PC-3 (cell line): ENCODE results near the gene EP400. TPM values are rescaled to one million over a fixed set of nuclear protein-coding genes. Genes with fewer than 3 reads are reported as not detected.
"Not testable (repeated sequence)": the region's sequence is repeated elsewhere in the genome, so short reads cannot be mapped to it uniquely, and the experiment has no call there.

Experiments
- ATAC-seq: fragments of 200-7000 bp; cut with Tn5 transposase; 2 replicates; pipeline ENCODE4 v1.9.1; 2020; ENCODE audit warnings: mild to moderate bottlenecking, moderate library complexity
- BruUV-seq: library from RNA; stranded (reverse); fragments of 400-500 nt; replicated peaks from 2 replicates; lab custom pipeline; 2021; lab: Mats Ljungman, UMichigan
- CTCF ChIA-PET: fragments of 300-600 bp; sonication (Branson Sonifier 250); formaldehyde crosslinking; loops from one replicate; lab custom pipeline; 2022; ENCODE audit warnings: antibody characterized with exemption; lab: Charles Lee
- POLR2A ChIA-PET: fragments of 300-600 bp; sonication (Branson Sonifier 250); formaldehyde crosslinking; loops from one replicate; lab custom pipeline; 2022; ENCODE audit warnings: antibody characterized with exemption; ENCODE audit not compliant: unreplicated experiment; lab: Charles Lee
- DNase-seq: peaks from one replicate; pipeline ENCODE4 v3.0.0-alpha.2; 2015
- H2AFZ ChIP-seq: fragments of 300-600 bp; sonication (generic); 2 replicates; pipeline ENCODE4 v1.6.0; 2016; ENCODE audit warnings: antibody characterized with exemption, low read length
- H3F3A ChIP-seq: fragments of 300-600 bp; sonication (generic); one replicate; pipeline ENCODE4 v1.6.0; 2017; ENCODE audit warnings: antibody characterized with exemption, low read length, control low read depth, mild to moderate bottlenecking; ENCODE audit not compliant: unreplicated experiment
- H3K27ac ChIP-seq: fragments of 300-600 bp; sonication (generic); 2 replicates; pipeline ENCODE4 v1.5.1; 2016; ENCODE audit warnings: mild to moderate bottlenecking, low read length
- H3K27me3 ChIP-seq: fragments of 300-600 bp; sonication (generic); 2 replicates; pipeline ENCODE4 v1.6.1; 2016; ENCODE audit warnings: low read length, mixed read lengths
- H3K36me3 ChIP-seq: fragments of 300-600 bp; sonication (generic); 2 replicates; pipeline ENCODE4 v1.6.1; 2016; ENCODE audit warnings: low read depth, mixed run types, low read length, mixed read lengths
- H3K4me1 ChIP-seq: fragments of 300-600 bp; sonication (generic); 2 replicates; pipeline ENCODE4 v1.5.1; 2016; ENCODE audit warnings: low read length; ENCODE audit not compliant: insufficient read depth
- H3K4me2 ChIP-seq: fragments of 300-600 bp; sonication (generic); 2 replicates; pipeline ENCODE4 v1.6.0; 2016; ENCODE audit warnings: low read length
- H3K4me3 ChIP-seq: fragments of 300-600 bp; sonication (generic); 2 replicates; pipeline ENCODE4 v1.5.1; 2016; ENCODE audit warnings: mild to moderate bottlenecking, low read length, mixed read lengths
- H3K79me2 ChIP-seq: fragments of 300-600 bp; sonication (generic); 2 replicates; pipeline ENCODE4 v1.6.1; 2017; ENCODE audit warnings: low read length, mixed read lengths
- H3K9ac ChIP-seq: fragments of 300-600 bp; sonication (generic); 2 replicates; pipeline ENCODE4 v1.6.0; 2016; ENCODE audit warnings: mild to moderate bottlenecking, low read length
- H3K9me2 ChIP-seq: fragments of 300-600 bp; sonication (generic); replicated peaks from 2 replicates; pipeline ENCODE4 v1.6.1; 2016; ENCODE audit warnings: mixed run types, low read length, mixed read lengths
- H3K9me3 ChIP-seq: fragments of 300-600 bp; sonication (generic); 2 replicates; pipeline ENCODE4 v1.6.1; 2016; ENCODE audit warnings: low read length, mixed read lengths
- H4K20me1 ChIP-seq: fragments of 300-600 bp; sonication (generic); 2 replicates; pipeline ENCODE4 v1.6.1; 2016; ENCODE audit warnings: low read length, mixed read lengths
- CTCF ChIP-seq: fragments of 300-600 bp; sonication (generic); conservative IDR thresholded peaks from 2 replicates; pipeline ENCODE4 v1.5.1; 2017; ENCODE audit warnings: antibody characterized with exemption, low read depth, mild to moderate bottlenecking, low read length
- EZH2 ChIP-seq: fragments of 300-600 bp; sonication (generic); IDR thresholded peaks from one replicate; pipeline ENCODE4 v1.6.1; 2017; ENCODE audit warnings: antibody characterized with exemption, mild to moderate bottlenecking, low read length; ENCODE audit not compliant: unreplicated experiment
- EZH2phosphoT487 ChIP-seq: fragments of 300-600 bp; sonication (generic); IDR thresholded peaks from 2 replicates; pipeline ENCODE4 v1.6.1; 2018; ENCODE audit warnings: mild to moderate bottlenecking, antibody characterized with exemption, low read length, borderline replicate concordance
- intact Hi-C: fragments of 100-400 bp; cut with micrococcal nuclease; formaldehyde crosslinking; loops from 2 replicates; pipeline ENCODE4 v1.9.0; 2023
- total RNA-seq: library from RNA; depleted of rRNA; stranded (reverse); fragments of >200 nt; gene quantifications from 2 replicates; pipeline ENCODE4 v1.2.3, GENCODE V29; 2014

Gene EP400
- total RNA-seq, 1 experiment from 2014 or later: 20.2 TPM

GRCh38 chr12:131954460-131954859, 4.7 kb downstream of the EP400 start:
- H3K4me3 ChIP-seq, H2AFZ ChIP-seq, H3K4me2 ChIP-seq, ATAC-seq, BruUV-seq, H3K9me3 ChIP-seq, H3K27ac ChIP-seq, CTCF ChIA-PET, H3K9ac ChIP-seq, H3F3A ChIP-seq, H3K36me3 ChIP-seq, intact Hi-C loops, H3K27me3 ChIP-seq, DNase-seq, H3K9me2 ChIP-seq: not testable (repeated sequence)
- Histone ChIP-seq H3K4me1 (peaks cover 16% of the 10 kb centered on the region), H4K20me1 (peaks cover 35% of the 10 kb centered on the region), H3K79me2 (peaks cover 95% of the 10 kb centered on the region)
- POLR2A ChIA-PET: interaction anchor here (0.6 kb wide), 1 partner anchor 101 kb away, joined by 3 read pairs; no protein-coding TSS in a partner anchor

GRCh38 chr12:131959116-131959515, 9.4 kb downstream of the EP400 start:
- H4K20me1 ChIP-seq: peaks cover 49% of the 10 kb centered on the region
- H3K27me3 ChIP-seq: no peaks in the 10 kb centered on the region
- BruUV-seq: no TSS peak
- intact Hi-C loops: no loop called here
- H3K36me3 ChIP-seq: peaks cover 7% of the 10 kb centered on the region
- H3K79me2 ChIP-seq: peaks cover 88% of the 10 kb centered on the region
- no peaks in the 10 kb centered on the region for H3F3A ChIP-seq
- H3K27ac ChIP-seq: no peak overlapping the region
- no peak overlapping the region for H2AFZ ChIP-seq
- no peaks in the 10 kb centered on the region for H3K9me2 ChIP-seq
- H3K9me3 ChIP-seq: no peaks in the 10 kb centered on the region
- ATAC-seq (no peak), DNase-seq (no peak)
- TF ChIP-seq EZH2 (no peak), CTCF (no peak), EZH2phosphoT487 (no peak)
- H3K4me3 ChIP-seq: no peak overlapping the region
- ChIA-PET CTCF (no interaction called here), POLR2A (no interaction called here)
- no peak overlapping the region for H3K9ac ChIP-seq
- H3K4me1 ChIP-seq: peaks cover 18% of the 10 kb centered on the region
- H3K4me2 ChIP-seq: no peak overlapping the region

GRCh38 chr12:131959641-131960589, 10.2 kb downstream of the EP400 start:
- Histone ChIP-seq H3K27me3 (no peaks in the 10 kb centered on the region), H3F3A (no peaks in the 10 kb centered on the region), H4K20me1 (peaks cover 52% of the 10 kb centered on the region), H3K9me3 (no peaks in the 10 kb centered on the region), H3K79me2 (peaks cover 88% of the 10 kb centered on the region), H3K27ac (no peak overlapping the region), H2AFZ (no peak overlapping the region), H3K4me3 (no peak overlapping the region), H3K4me2 (no peak overlapping the region), H3K4me1 (peaks cover 26% of the 10 kb centered on the region), H3K9ac (no peak overlapping the region), H3K9me2 (no peaks in the 10 kb centered on the region), H3K36me3 (peaks cover 7% of the 10 kb centered on the region)
- BruUV-seq: no TSS peak
- DNase-seq (no peak), ATAC-seq (no peak)
- TF ChIP-seq EZH2phosphoT487 (no peak), CTCF (no peak), EZH2 (no peak)
- intact Hi-C loops: no loop called here
- CTCF ChIA-PET: no interaction called here
- POLR2A ChIA-PET: no interaction called here

GRCh38 chr12:131960590-131961325, 11.0 kb downstream of the EP400 start:
- CTCF ChIA-PET, H3K9me2 ChIP-seq, H3K27ac ChIP-seq, H2AFZ ChIP-seq, H3K27me3 ChIP-seq, intact Hi-C loops, POLR2A ChIA-PET, H3K9ac ChIP-seq, H3K36me3 ChIP-seq, ATAC-seq, H3F3A ChIP-seq, BruUV-seq, DNase-seq, H3K4me2 ChIP-seq, H3K4me3 ChIP-seq, H3K9me3 ChIP-seq: not testable (repeated sequence)
- Histone ChIP-seq H3K4me1 (peaks cover 30% of the 10 kb centered on the region), H3K79me2 (peaks cover 87% of the 10 kb centered on the region), H4K20me1 (peaks cover 56% of the 10 kb centered on the region)
